ENCODE measurements around the gene TTC21B.

TTC21B gene

DNA sequence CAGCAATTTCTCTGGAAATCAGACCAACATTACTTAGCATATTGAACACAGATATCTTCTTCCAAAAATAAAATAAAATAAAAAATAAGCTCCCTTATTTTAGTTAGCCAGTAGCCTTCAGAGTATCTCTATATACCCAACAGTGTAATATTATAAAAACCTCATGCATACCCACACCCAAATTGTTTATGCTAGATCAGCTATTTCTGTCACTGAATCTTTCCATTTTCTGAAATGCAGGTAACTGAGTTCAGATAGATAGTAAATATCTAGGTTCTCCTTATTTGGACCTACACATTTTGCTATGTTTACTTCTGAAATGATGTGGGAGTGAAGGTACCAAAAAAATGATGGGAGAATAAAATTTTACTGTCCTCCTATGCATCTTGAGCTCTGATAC is 39.9 kb downstream of the TTC21B start:
- TF ChIP-seq CREB1 (IDR thresholded peaks at IDR 0.05; ENCODE audit: low read depth) (no peak), TAF1 (IDR thresholded peaks at IDR 0.05; ENCODE audit: low read depth) (no peak), YY1 (IDR thresholded peaks at IDR 0.05; ENCODE audit: low read depth) (no peak), EGR1 (IDR thresholded peaks at IDR 0.05) (no peak), FOXM1 (IDR thresholded peaks at IDR 0.05; ENCODE audit: borderline replicate concordance, low read depth) (no peak), ZBTB7A (IDR thresholded peaks at IDR 0.05; ENCODE audit: low read depth) (no peak), TEAD4 (IDR thresholded peaks at IDR 0.05) (no peak), EP300 (IDR thresholded peaks at IDR 0.05; ENCODE audit: borderline replicate concordance) (no peak), CEBPB (IDR thresholded peaks at IDR 0.05) (no peak), RAD21 (IDR thresholded peaks at IDR 0.05; ENCODE audit: low read depth) (no peak), NFIC (IDR thresholded peaks at IDR 0.05) (no peak), TCF12 (IDR thresholded peaks at IDR 0.05; ENCODE audit: low read depth) (no peak)
- TF ChIP-seq, protein P1, sequence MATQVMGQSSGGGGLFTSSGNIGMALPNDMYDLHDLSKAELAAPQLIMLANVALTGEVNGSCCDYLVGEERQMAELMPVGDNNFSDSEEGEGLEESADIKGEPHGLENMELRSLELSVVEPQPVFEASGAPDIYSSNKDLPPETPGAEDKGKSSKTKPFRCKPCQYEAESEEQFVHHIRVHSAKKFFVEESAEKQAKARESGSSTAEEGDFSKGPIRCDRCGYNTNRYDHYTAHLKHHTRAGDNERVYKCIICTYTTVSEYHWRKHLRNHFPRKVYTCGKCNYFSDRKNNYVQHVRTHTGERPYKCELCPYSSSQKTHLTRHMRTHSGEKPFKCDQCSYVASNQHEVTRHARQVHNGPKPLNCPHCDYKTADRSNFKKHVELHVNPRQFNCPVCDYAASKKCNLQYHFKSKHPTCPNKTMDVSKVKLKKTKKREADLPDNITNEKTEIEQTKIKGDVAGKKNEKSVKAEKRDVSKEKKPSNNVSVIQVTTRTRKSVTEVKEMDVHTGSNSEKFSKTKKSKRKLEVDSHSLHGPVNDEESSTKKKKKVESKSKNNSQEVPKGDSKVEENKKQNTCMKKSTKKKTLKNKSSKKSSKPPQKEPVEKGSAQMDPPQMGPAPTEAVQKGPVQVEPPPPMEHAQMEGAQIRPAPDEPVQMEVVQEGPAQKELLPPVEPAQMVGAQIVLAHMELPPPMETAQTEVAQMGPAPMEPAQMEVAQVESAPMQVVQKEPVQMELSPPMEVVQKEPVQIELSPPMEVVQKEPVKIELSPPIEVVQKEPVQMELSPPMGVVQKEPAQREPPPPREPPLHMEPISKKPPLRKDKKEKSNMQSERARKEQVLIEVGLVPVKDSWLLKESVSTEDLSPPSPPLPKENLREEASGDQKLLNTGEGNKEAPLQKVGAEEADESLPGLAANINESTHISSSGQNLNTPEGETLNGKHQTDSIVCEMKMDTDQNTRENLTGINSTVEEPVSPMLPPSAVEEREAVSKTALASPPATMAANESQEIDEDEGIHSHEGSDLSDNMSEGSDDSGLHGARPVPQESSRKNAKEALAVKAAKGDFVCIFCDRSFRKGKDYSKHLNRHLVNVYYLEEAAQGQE (IDR thresholded peaks at IDR 0.05; ENCODE audit: low read depth): no peak
- TF ChIP-seq, protein P2, sequence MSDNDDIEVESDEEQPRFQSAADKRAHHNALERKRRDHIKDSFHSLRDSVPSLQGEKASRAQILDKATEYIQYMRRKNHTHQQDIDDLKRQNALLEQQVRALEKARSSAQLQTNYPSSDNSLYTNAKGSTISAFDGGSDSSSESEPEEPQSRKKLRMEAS (IDR thresholded peaks at IDR 0.05): no peak
- TF ChIP-seq, protein P3, sequence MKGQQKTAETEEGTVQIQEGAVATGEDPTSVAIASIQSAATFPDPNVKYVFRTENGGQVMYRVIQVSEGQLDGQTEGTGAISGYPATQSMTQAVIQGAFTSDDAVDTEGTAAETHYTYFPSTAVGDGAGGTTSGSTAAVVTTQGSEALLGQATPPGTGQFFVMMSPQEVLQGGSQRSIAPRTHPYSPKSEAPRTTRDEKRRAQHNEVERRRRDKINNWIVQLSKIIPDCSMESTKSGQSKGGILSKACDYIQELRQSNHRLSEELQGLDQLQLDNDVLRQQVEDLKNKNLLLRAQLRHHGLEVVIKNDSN (IDR thresholded peaks at IDR 0.05): no peak

DNA sequence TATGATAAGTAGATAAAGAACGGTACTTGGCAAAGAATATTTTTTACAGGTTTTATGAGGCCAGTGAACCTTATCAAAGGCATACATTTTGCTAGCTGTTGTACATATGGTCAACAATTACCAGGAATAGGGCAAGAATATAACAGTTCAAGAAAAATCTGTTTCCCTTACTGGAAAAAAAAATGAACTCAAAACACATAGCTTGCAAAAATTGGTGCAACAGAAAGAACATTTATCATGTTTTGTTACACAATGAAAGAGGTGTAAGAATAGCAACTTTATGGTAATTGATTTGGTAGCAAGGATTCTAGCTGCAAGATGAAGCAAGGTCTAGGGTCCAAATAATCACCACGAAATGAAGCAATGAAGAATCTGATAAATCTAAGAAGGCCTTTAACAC is 41.6 kb downstream of the TTC21B start:
- no peak for TF ChIP-seq NFIC (IDR thresholded peaks at IDR 0.05)
- TF ChIP-seq CREB1 (IDR thresholded peaks at IDR 0.05; ENCODE audit: low read depth): no peak
- no peak for TF ChIP-seq CEBPB (IDR thresholded peaks at IDR 0.05)
- TF ChIP-seq TCF12 (IDR thresholded peaks at IDR 0.05; ENCODE audit: low read depth): no peak
- TF ChIP-seq ZBTB7A (IDR thresholded peaks at IDR 0.05; ENCODE audit: low read depth): no peak
- TF ChIP-seq TEAD4 (IDR thresholded peaks at IDR 0.05): no peak
- no peak for TF ChIP-seq EP300 (IDR thresholded peaks at IDR 0.05; ENCODE audit: borderline replicate concordance)
- TF ChIP-seq EGR1 (IDR thresholded peaks at IDR 0.05): no peak
- TF ChIP-seq RAD21 (IDR thresholded peaks at IDR 0.05; ENCODE audit: low read depth): no peak
- no peak for TF ChIP-seq TAF1 (IDR thresholded peaks at IDR 0.05; ENCODE audit: low read depth)
- TF ChIP-seq FOXM1 (IDR thresholded peaks at IDR 0.05; ENCODE audit: borderline replicate concordance, low read depth): no peak
- TF ChIP-seq, protein P1 (IDR thresholded peaks at IDR 0.05; ENCODE audit: low read depth): no peak
- TF ChIP-seq, protein P2 (IDR thresholded peaks at IDR 0.05): no peak
- no peak for TF ChIP-seq YY1 (IDR thresholded peaks at IDR 0.05; ENCODE audit: low read depth)
- TF ChIP-seq, protein P3 (IDR thresholded peaks at IDR 0.05): no peak

DNA sequence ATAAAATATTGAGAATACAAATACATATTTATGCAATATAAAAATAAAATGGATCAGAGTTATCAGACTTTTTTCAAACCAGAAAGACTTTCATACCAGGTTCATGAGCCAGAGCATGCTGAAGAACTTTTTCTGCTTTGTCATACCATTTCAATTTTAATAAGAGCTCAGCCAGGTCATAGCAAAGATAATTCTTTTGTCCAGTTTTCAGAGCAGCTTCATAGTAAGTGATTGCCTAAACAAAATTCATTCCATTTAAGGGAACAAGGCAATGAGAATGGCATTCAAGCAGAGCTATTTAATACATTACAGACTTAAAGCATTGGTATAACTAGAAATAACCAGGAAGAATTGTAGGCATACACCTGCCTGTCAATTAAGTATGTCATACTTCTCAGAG is 42.3 kb downstream of the TTC21B start:
- TF ChIP-seq FOXM1 (IDR thresholded peaks at IDR 0.05; ENCODE audit: borderline replicate concordance, low read depth): no peak
- TF ChIP-seq TCF12 (IDR thresholded peaks at IDR 0.05; ENCODE audit: low read depth): no peak

DNA sequence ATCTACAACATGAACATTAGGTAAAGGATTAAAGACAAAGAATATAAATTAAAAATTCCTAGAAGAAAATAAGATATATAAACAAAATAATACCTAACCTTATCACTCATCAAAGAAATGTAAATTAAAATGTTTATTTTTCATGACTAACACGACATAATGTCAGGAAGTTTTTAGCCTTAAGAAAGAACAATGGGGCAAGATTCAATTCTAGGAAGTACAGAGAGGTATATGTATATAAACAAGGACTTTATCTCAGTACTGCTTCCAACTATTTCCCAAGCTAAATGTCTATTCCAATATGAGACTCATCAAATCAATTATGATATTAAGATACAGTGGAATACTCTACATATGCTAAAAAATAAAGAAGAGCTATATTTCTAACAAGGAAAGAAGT is 44.1 kb downstream of the TTC21B start:
- no peak for TF ChIP-seq RAD21 (IDR thresholded peaks at IDR 0.05; ENCODE audit: low read depth)
- TF ChIP-seq, protein P3 (IDR thresholded peaks at IDR 0.05): no peak
- TF ChIP-seq, protein P2 (IDR thresholded peaks at IDR 0.05): no peak
- no peak for TF ChIP-seq CEBPB (IDR thresholded peaks at IDR 0.05)

DNA sequence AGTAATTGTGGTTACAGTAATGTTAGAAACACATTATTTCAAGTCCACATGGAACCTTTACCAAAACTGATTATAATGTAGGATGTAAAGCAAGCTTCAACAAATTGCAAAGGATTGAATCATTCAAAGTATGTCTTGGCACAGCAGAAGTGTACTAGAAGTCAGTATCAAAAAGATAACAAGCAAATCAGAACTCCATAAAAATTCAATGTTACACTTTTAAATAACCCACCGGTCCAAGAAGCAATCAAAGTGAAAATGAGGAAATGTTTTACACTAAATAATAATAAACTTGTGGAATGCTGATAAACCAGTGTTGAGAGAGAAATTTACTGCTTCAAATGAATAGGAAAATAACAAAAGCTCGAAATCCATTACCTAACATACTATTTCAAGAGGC is 47.7 kb downstream of the TTC21B start:
- TF ChIP-seq, protein P3 (IDR thresholded peaks at IDR 0.05): no peak
- TF ChIP-seq RAD21 (IDR thresholded peaks at IDR 0.05; ENCODE audit: low read depth) (no peak), EP300 (IDR thresholded peaks at IDR 0.05; ENCODE audit: borderline replicate concordance) (no peak), YY1 (IDR thresholded peaks at IDR 0.05; ENCODE audit: low read depth) (no peak), CREB1 (IDR thresholded peaks at IDR 0.05; ENCODE audit: low read depth) (no peak), CEBPB (IDR thresholded peaks at IDR 0.05) (no peak), TCF12 (IDR thresholded peaks at IDR 0.05; ENCODE audit: low read depth) (no peak), ZBTB7A (IDR thresholded peaks at IDR 0.05; ENCODE audit: low read depth) (no peak), NFIC (IDR thresholded peaks at IDR 0.05) (no peak), FOXM1 (IDR thresholded peaks at IDR 0.05; ENCODE audit: borderline replicate concordance, low read depth) (no peak), TEAD4 (IDR thresholded peaks at IDR 0.05) (no peak), EGR1 (IDR thresholded peaks at IDR 0.05) (no peak), TAF1 (IDR thresholded peaks at IDR 0.05; ENCODE audit: low read depth) (no peak)
- TF ChIP-seq, protein P1 (IDR thresholded peaks at IDR 0.05; ENCODE audit: low read depth): no peak
- TF ChIP-seq, protein P2 (IDR thresholded peaks at IDR 0.05): no peak
